Sigmoid colon (tissue), 4 donors: ENCODE results near the gene HSDL2.

Experiments used
- CTCF ChIP-seq, 4 experiments: fragments of 450-650 bp in 3 of 4; fragments of 200-600 bp in 1 of 4; IDR thresholded peaks; one replicate each; pipeline ENCODE4 v1.5.1; 2016 to 2019; ENCODE audit warnings: antibody characterized with exemption in 4 of 4, mild to moderate bottlenecking in 3 of 4, moderate library complexity in 2 of 4
- EP300 ChIP-seq, 4 donors: sonication (generic); formaldehyde crosslinking; IDR thresholded peaks; one replicate each; pipeline ENCODE4 v1.6.1; 2017; ENCODE audit warnings: antibody characterized with exemption in 4 of 4
- POLR2A ChIP-seq, 2 donors: fragments of 450-650 bp; IDR thresholded peaks; one replicate each; pipeline ENCODE4 v1.6.1; 2016; ENCODE audit warnings: antibody characterized with exemption in 2 of 2, mild to moderate bottlenecking in 2 of 2, moderate library complexity in 2 of 2
- POLR2AphosphoS5 ChIP-seq, 4 donors: sonication (generic); formaldehyde crosslinking; IDR thresholded peaks; one replicate each; pipeline ENCODE4 v1.6.1; 2017; ENCODE audit warnings: antibody characterized with exemption in 4 of 4

- no peak for TF ChIP-seq EP300 (IDR thresholded peaks at IDR 0.05)
- no peak for TF ChIP-seq CTCF (IDR thresholded peaks at IDR 0.05)
- no peak for TF ChIP-seq POLR2A (IDR thresholded peaks at IDR 0.05)
- no peak for TF ChIP-seq POLR2AphosphoS5 (IDR thresholded peaks at IDR 0.05)
Observed at GRCh38 chr9:112484607-112485006, 104.7 kb downstream of the HSDL2 start.
